Glutamatergic neuron (in vitro differentiated cells): Measurements from ENCODE around the gene NUMBL. TPM values are rescaled to one million over a fixed set of nuclear protein-coding genes. Genes with fewer than 3 reads are reported as not detected.
A peak's percentile ranks its signal among the peaks of the same experiment; 100 is the strongest.

Experiments used
- DNase-seq: peaks from one replicate; pipeline ENCODE4 v3.0.0; 2022
- H3K27ac Mint-ChIP-seq: one replicate; pipeline ENCODE4 v1.8.0; 2020; ENCODE audit warnings: mild to moderate bottlenecking, mixed read lengths, inconsistent platforms; ENCODE audit not compliant: unreplicated experiment
- H3K27me3 Mint-ChIP-seq: one replicate; pipeline ENCODE4 v1.8.0; 2020; ENCODE audit warnings: mild to moderate bottlenecking, moderate library complexity, mixed read lengths, inconsistent platforms; ENCODE audit not compliant: unreplicated experiment
- H3K36me3 Mint-ChIP-seq: one replicate; pipeline ENCODE4 v1.8.0; 2020; ENCODE audit warnings: mild to moderate bottlenecking, mixed read lengths, inconsistent platforms; ENCODE audit not compliant: unreplicated experiment
- H3K4me1 Mint-ChIP-seq: one replicate; pipeline ENCODE4 v1.8.0; 2020; ENCODE audit warnings: mild to moderate bottlenecking, low read depth, mixed read lengths, inconsistent platforms; ENCODE audit not compliant: unreplicated experiment
- H3K4me3 Mint-ChIP-seq: one replicate; pipeline ENCODE4 v1.8.0; 2020; ENCODE audit warnings: mild to moderate bottlenecking, mixed read lengths, inconsistent platforms; ENCODE audit not compliant: unreplicated experiment
- H3K9me3 Mint-ChIP-seq: one replicate; pipeline ENCODE4 v1.8.0; 2020; ENCODE audit warnings: mild to moderate bottlenecking, moderate library complexity, mixed read lengths, inconsistent platforms; ENCODE audit not compliant: unreplicated experiment
- total RNA-seq: library from RNA; stranded (reverse); fragmentation: NEBNext Ultra II Directional; extraction: Animal tissue kit (Norgen Biotek cat#: 25700); gene quantifications from one replicate; pipeline ENCODE4 v1.2.1, GENCODE V29; 2021; ENCODE audit not compliant: unreplicated experiment
- TF ChIP-seq, protein P1 (sequence below): fragments of 200-600 bp; sonication (generic); IDR thresholded peaks from one replicate; pipeline ENCODE4 v1.5.0; 2021; ENCODE audit not compliant: partially characterized antibody, unreplicated experiment

The NUMBL gene
- total RNA-seq, 1 donor from 2014 or later, result 250 TPM

DNA sequence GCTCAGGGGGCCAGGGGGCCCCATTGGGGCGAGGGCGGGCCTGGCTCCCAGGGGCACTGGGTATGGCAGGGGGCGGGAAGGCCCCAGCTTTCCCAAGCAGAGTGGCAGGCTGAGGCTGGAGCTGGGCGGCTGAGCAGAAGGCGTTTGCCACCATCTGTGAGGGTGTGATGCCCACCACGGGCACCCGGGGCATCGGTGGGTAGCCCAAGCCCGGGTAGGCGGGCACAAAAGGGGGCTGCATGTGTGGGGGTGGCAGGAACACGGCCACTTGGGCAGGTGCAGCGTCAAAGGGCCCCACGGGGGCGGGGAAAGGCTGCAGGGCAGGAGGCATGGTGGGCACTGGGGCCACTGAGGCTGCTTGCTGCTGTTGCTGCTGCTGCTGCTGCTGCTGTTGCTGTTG lies 22.8 kb downstream of the NUMBL start:
- H3K9me3 Mint-ChIP-seq, result peaks cover 11% of the 10 kb centered on the region
- no peaks in the 10 kb centered on the region for H3K4me1 Mint-ChIP-seq
- H3K4me3 Mint-ChIP-seq, result no peak overlapping the region
- peaks cover 16% of the 10 kb centered on the region for H3K36me3 Mint-ChIP-seq
- TF ChIP-seq, protein P1, sequence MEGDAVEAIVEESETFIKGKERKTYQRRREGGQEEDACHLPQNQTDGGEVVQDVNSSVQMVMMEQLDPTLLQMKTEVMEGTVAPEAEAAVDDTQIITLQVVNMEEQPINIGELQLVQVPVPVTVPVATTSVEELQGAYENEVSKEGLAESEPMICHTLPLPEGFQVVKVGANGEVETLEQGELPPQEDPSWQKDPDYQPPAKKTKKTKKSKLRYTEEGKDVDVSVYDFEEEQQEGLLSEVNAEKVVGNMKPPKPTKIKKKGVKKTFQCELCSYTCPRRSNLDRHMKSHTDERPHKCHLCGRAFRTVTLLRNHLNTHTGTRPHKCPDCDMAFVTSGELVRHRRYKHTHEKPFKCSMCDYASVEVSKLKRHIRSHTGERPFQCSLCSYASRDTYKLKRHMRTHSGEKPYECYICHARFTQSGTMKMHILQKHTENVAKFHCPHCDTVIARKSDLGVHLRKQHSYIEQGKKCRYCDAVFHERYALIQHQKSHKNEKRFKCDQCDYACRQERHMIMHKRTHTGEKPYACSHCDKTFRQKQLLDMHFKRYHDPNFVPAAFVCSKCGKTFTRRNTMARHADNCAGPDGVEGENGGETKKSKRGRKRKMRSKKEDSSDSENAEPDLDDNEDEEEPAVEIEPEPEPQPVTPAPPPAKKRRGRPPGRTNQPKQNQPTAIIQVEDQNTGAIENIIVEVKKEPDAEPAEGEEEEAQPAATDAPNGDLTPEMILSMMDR, result no peak
- DNase-seq, result no peak
- peaks cover 10% of the 10 kb centered on the region for H3K27me3 Mint-ChIP-seq
- no peak overlapping the region for H3K27ac Mint-ChIP-seq

DNA sequence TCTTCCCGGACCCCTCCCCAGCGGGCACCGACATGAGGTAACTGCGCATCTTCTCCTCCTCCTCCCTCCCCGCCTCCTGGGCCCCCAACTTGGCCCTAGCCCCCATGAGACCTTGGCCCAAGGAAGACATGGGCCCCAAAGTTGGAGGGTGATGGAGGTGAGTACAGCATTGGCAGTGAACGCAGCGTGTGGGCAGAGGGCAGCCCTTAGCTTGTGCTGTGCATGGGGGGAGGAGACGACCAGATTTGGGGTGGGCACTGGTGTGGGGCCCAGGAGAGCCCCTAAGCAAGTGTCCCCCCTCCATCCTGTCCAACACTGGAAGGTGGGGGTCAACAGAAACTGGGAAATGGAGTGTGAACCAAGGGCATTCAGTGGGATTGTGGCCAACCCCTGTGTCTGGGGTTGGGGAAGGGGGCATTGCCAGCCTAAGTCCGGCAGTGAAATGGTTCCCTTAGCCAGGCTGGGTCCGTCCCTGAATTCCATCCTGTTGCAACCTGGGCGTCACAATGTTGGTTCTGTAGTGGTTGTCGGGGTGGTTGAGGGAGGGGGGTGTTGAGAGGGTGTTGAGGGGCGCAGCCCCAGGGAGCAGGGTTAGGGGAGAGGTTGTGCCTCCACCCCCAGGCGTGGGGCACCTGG lies 23.5 kb downstream of the NUMBL start:
- Mint-ChIP-seq H3K27ac (no peak overlapping the region), H3K4me3 (no peak overlapping the region), H3K9me3 (peaks cover 11% of the 10 kb centered on the region), H3K36me3 (peaks cover 16% of the 10 kb centered on the region), H3K4me1 (no peaks in the 10 kb centered on the region), H3K27me3 (peaks cover 10% of the 10 kb centered on the region)
- no peak for DNase-seq
- TF ChIP-seq, protein P1, result no peak

DNA sequence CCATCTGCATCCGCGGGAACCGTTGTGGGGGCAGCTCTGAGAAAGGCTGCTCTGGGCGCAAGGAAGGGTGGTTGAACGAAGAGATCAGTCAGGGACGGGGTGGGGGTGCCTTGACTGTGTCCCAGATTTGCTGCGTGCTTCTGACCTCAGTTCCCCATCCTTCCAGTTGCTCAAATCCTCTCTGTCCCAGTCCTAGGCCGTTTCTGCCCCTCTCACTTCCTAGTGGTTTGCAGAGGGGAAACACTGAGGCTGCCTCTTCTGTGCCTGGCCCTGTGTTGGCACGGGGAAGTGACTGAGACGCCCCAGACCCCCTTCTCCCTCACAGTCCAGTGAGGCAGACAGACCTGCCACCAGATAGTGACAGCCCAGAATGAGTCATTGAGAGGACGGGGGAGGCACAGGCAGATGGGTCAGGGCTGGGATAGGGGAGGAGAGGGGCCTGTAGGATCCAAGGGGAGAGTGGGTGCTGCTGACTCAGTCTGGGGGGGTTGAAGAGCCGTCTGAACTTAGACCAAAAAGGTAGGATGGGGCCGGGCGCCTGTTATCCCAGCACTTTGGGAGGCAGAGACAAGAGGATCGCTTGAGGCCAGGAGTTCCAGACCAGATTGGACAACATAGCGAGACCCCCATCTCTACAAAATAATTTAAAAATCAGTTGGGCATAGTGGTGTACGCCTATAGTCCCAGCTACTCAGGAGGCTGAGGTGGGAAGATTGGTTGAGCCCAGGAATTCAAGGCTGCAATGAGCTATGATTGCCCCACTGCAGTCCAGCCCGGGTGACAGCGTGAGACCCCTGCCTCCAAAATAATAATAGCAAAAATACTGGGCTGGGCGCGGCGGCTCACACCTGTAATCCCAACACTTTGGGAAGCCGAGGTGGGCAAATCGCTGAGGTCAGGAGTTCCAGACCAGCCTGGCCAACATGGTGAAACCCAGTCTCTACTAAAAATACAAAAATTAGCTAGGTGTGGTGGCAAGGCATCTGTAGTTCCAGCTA lies 26.5 kb downstream of the NUMBL start:
- H3K9me3 Mint-ChIP-seq, result peaks cover 7% of the 10 kb centered on the region
- peak overlapping the region; percentile 85 for H3K4me3 Mint-ChIP-seq
- peaks cover 8% of the 10 kb centered on the region for H3K27me3 Mint-ChIP-seq
- DNase-seq, result no peak
- TF ChIP-seq, protein P1, result no peak
- no peaks in the 10 kb centered on the region for H3K36me3 Mint-ChIP-seq
- H3K4me1 Mint-ChIP-seq, result no peaks in the 10 kb centered on the region
- peak overlapping the region; percentile 48 for H3K27ac Mint-ChIP-seq

DNA sequence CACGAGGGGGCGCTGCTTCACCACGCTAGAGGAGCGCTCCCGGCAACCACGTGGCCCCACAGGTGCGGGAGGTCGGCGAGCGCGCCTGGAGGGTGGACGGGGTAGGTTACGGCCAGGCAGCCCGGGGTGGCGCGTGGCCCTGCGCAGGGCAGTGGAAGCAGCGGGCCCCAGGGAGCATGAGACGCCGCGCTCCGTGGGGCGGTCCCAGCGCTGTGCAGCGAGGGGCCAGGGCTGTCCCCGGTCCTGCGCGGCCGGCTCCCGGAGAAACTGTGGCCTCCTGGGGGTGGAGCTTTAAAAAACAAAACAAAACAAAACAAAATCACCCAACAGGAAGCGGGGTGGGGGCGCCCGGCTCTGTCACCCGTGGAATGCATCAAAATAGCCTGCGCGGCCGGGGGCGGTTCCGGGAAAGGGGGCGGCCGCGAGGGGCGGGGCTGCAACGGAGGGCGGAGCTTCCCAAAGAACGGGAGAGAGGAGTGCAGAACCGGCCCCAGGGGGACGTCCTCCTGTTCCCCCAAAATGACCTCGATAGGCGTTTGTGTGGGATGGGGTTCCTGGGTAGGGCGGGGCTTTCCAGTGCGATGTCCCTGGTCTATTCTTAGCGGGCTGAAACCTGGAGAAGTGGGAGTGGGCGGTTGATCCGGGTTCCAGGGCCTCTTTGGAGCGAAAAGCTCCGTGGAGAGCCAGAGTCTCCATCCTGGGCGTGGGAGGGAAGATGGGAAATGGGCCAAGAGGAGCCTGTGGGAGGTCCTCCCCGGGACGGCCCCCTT lies 27.3 kb downstream of the NUMBL start:
- Mint-ChIP-seq H3K9me3 (peaks cover 7% of the 10 kb centered on the region), H3K27ac (peak overlapping the region; percentile 48), H3K36me3 (no peaks in the 10 kb centered on the region), H3K27me3 (peaks cover 8% of the 10 kb centered on the region), H3K4me3 (peak overlapping the region; percentile 85), H3K4me1 (no peaks in the 10 kb centered on the region)
- TF ChIP-seq, protein P1, result peak; percentile 99
- DNase-seq, result peak; percentile 96
